HepG2 (cell line): ENCODE results near the gene LENEP. TPM values are rescaled to one million over a fixed set of nuclear protein-coding genes. Genes with fewer than 3 reads are reported as not detected.
A peak's percentile ranks its signal among the peaks of the same experiment; 100 is the strongest.

Source experiments
- ARNT ChIP-seq: fragments of 450-650 bp; IDR thresholded peaks from 2 replicates; pipeline ENCODE4 v1.6.1; 2017
- GMEB2 ChIP-seq: IDR thresholded peaks from 2 replicates; pipeline ENCODE4 v1.6.1; 2016; ENCODE audit warnings: missing biosample characterization, missing genetic modification reagents, low read depth
- GPN1 ChIP-seq: sonication (generic); formaldehyde crosslinking; IDR thresholded peaks from 2 replicates; pipeline ENCODE4 v1.5.1; 2020; ENCODE audit warnings: missing genetic modification reagents, borderline replicate concordance
- HMG20B ChIP-seq: conservative IDR thresholded peaks from 2 replicates; pipeline ENCODE4 v1.6.1; 2016; ENCODE audit warnings: missing genetic modification reagents, missing compliant biosample characterization
- HNRNPH1 ChIP-seq: fragments of 200-400 bp; formaldehyde crosslinking; optimal IDR thresholded peaks from 2 replicates; pipeline ENCODE3; 2017; ENCODE audit warnings: mild to moderate bottlenecking, low read depth, low read length
- KLF12 ChIP-seq: sonication (generic); formaldehyde crosslinking; IDR thresholded peaks from 2 replicates; pipeline ENCODE4 v1.4.0; 2020; ENCODE audit warnings: missing genetic modification reagents, borderline replicate concordance
- MAFG ChIP-seq: sonication (generic); formaldehyde crosslinking; IDR thresholded peaks from 2 replicates; pipeline ENCODE4 v1.5.1; 2020; ENCODE audit warnings: mild to moderate bottlenecking, missing genetic modification reagents
- MED8 ChIP-seq: sonication (generic); formaldehyde crosslinking; IDR thresholded peaks from 2 replicates; pipeline ENCODE4 v1.8.1; 2023; ENCODE audit warnings: mild to moderate bottlenecking, missing genetic modification reagents; ENCODE audit not compliant: insufficient replicate concordance
- MTF1 ChIP-seq: sonication (generic); formaldehyde crosslinking; IDR thresholded peaks from 2 replicates; pipeline ENCODE4 v1.5.0; 2020; ENCODE audit warnings: missing genetic modification reagents
- NFIC ChIP-seq: IDR thresholded peaks from 2 replicates; pipeline ENCODE4 v1.6.1; 2012; ENCODE audit warnings: mild to moderate bottlenecking, low read length, inconsistent platforms
- NPAS2 ChIP-seq: sonication (generic); formaldehyde crosslinking; IDR thresholded peaks from 2 replicates; pipeline ENCODE4 v1.8.0; 2022; ENCODE audit warnings: mild to moderate bottlenecking, missing genetic modification reagents, borderline replicate concordance
- REXO4 ChIP-seq: sonication (generic); formaldehyde crosslinking; IDR thresholded peaks from 2 replicates; pipeline ENCODE4 v1.8.0; 2022; ENCODE audit warnings: missing genetic modification reagents, mild to moderate bottlenecking, borderline replicate concordance
- SALL1 ChIP-seq: sonication (generic); formaldehyde crosslinking; IDR thresholded peaks from 2 replicates; pipeline ENCODE4 v1.8.0; 2022; ENCODE audit warnings: mild to moderate bottlenecking, missing genetic modification reagents
- SKI ChIP-seq: fragments of 450-650 bp; IDR thresholded peaks from one replicate; pipeline ENCODE4 v1.6.1; 2018; ENCODE audit warnings: mild to moderate bottlenecking; ENCODE audit not compliant: partially characterized antibody
- ZBTB2 ChIP-seq: sonication (generic); formaldehyde crosslinking; IDR thresholded peaks from 2 replicates; pipeline ENCODE4 v1.8.0; 2022; ENCODE audit warnings: low read depth, missing genetic modification reagents
- ZHX2 ChIP-seq, 2 experiments: sonication (generic) in 1 of 2; formaldehyde crosslinking in 1 of 2; IDR thresholded peaks; 2 replicates each; pipeline versions ENCODE4 v1.6.1 to v1.9.0; 2014 to 2022; ENCODE audit warnings: antibody characterized with exemption in 1 of 2, borderline replicate concordance in 1 of 2, inconsistent platforms in 1 of 2, low read depth in 1 of 2, missing genetic modification reagents in 1 of 2
- ZNF138 ChIP-seq: sonication (generic); formaldehyde crosslinking; IDR thresholded peaks from 2 replicates; pipeline ENCODE4 v1.5.0; 2020; ENCODE audit warnings: mild to moderate bottlenecking, low read depth, missing genetic modification reagents
- ZNF275 ChIP-seq: sonication (generic); formaldehyde crosslinking; IDR thresholded peaks from 2 replicates; pipeline ENCODE4 v1.8.0; 2022; ENCODE audit warnings: missing genetic modification reagents, mild to moderate bottlenecking, inconsistent platforms, borderline replicate concordance
- ZNF777 ChIP-seq: sonication (generic); formaldehyde crosslinking; IDR thresholded peaks from 2 replicates; pipeline ENCODE4 v1.4.0; 2020; ENCODE audit warnings: missing genetic modification reagents
- polyA plus RNA-seq, 8 experiments: library from polyadenylated mRNA; depleted of rRNA in 3 of 8; stranded (reverse) in 7 of 8; unstranded in 1 of 8; fragments of >200 nt; fragmentation: Illumina TruSeq in 4 of 8; extraction: Trizol in 4 of 8; gene quantifications; 2 replicates each; pipeline versions ENCODE4 v1.2.1 to v1.2.3, GENCODE V29; 2011 to 2016; ENCODE audit warnings: low read depth in 4 of 8, missing spikeins in 1 of 8, mixed read lengths in 1 of 8; ENCODE audit not compliant: insufficient read depth in 1 of 8
- total RNA-seq, 5 experiments: library from RNA; depleted of rRNA; stranded (reverse); fragments of >200 nt; fragmentation: Illumina TruSeq; extraction: Trizol; gene quantifications; 2 replicates each; pipeline ENCODE4 v1.2.3, GENCODE V29; 2016; ENCODE audit warnings: low read depth in 1 of 5

The LENEP gene
- total and polyA plus RNA-seq, 2 of the 13 experiments (the other 11 are each of a cell fraction or from before 2014, with no cell fraction given): 0.29 TPM; not detected in 1

- TF ChIP-seq REXO4 (CRISPR knock-in tag) (no peak), ZNF777 (CRISPR knock-in tag) (no peak), ZBTB2 (CRISPR knock-in tag) (no peak), GPN1 (CRISPR knock-in tag) (no peak), MTF1 (no peak), SALL1 (CRISPR knock-in tag) (peak; percentile 88), ARNT (no peak), HMG20B (CRISPR knock-in tag) (no peak), GMEB2 (no peak), NPAS2 (CRISPR knock-in tag) (no peak), KLF12 (CRISPR knock-in tag) (no peak), NFIC (no peak), HNRNPH1 (no peak), MAFG (CRISPR knock-in tag) (no peak), SKI (peak; percentile 41), ZNF275 (no peak), ZNF138 (CRISPR knock-in tag) (no peak), ZHX2 (IDR thresholded peaks at IDR 0.05; ENCODE audit: low read depth) (no peak), ZHX2 (CRISPR knock-in tag; IDR thresholded peaks at IDR 0.05; ENCODE audit: borderline replicate concordance) (no peak), MED8 (CRISPR knock-in tag) (no peak)
Observed at GRCh38 chr1:154944401-154945159, 48.8 kb upstream of the LENEP start (continued).
